NAMALWA (cell line): ENCODE data around the gene CYB561D2.
"Not testable (repeated sequence)": the region's sequence is repeated elsewhere in the genome, so short reads cannot be mapped to it uniquely, and the experiment has no call there.

Experiments used
- DNase-seq: peaks from one replicate; pipeline ENCODE4 v3.0.0-alpha.2; 2015; ENCODE audit warnings: low spot score

The CYB561D2 gene, protein sequence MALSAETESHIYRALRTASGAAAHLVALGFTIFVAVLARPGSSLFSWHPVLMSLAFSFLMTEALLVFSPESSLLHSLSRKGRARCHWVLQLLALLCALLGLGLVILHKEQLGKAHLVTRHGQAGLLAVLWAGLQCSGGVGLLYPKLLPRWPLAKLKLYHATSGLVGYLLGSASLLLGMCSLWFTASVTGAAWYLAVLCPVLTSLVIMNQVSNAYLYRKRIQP

DNA sequence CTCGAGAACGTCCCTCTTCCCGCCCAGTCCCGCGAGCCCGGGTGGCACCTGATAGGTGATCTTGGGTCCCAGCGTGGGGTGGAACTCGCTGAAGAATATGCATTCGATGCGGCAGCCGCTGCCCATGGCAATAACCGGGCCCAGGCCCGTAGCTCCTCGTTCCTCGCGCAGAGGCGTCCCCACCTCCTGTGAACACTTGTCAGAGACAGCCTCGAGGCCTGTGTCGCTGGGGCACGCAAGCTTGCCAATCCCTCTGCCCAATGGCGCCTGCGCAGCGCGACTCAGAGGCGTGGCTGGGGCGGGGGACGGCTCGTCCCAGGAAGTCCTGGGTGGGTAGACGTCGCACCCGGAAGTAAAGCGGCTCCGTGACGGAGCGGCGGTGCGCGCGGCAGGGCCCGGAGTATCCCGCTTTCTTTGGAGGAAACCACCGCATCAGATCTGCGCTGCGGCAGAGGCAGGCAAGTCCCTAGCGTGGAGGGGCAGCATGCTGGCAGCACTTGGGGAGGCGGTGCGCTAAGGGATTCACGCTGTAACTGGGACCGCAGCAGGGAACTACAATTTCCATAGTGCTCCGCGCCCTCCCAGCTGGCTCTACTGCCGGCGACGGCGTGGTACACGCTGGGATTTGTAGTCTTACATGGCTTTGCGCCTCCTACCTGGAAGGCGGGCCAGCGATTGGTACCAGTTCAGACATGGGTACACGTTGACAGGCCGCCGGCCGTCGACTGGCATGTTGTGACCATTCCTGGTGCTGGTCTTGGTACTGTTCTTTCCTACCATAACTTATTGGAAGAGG is at the start of gene CYB561D2, which contains the start of gene NPRL2:
Gene CYB561D2 (plus strand): TSS at position 336 of the 796 bp plus-strand sequence. CDS start 572 bp downstream, outside the sequence.
Gene NPRL2 (minus strand): TSS at position 249 of the 796 bp plus-strand sequence. CDS start 123 bp downstream, at position 126.
- DNase-seq = peak; percentile 91

DNA sequence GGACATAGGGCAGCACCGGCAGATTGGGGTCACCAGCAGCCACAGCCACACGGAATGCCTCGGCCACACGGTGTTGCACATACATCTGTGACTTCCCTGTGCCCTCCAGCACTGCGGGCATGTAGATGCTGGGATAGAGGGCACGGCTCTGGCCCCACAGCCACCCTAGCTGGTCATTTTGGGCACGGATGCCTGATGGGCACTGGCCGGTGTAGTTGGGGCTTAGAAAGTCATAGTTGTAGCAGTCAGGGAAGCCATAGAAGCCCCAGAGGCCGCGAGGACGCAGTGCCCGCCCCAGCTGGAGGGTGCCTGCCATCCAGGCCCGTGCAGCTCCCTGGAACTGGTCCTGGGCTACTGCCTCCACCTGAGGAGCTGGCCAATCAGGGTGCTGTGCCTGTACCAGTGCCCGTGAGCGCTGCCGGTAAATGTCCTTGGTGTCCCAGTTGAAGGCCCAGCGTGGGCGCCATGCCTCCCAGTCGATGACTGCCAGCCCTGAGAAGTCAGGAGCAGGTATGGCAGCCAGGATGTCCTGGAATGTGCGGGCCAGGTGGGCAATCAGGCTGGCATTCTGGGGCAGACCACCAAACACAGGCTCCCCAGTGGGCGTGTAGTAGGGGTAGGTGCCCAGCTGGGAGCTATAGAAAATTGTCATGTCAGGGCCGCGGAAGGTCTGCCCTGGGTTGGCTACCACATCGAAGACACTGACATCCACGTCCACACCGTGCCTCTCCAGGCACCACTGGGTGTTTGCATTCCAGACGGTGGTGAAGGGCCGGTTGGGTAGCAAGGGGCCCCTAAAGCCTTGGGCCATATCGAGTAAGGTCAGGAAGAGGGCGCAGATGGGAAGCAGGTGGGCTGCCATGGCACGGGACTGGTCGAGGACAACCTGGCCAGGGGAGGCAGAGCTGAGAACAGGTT is 48.3 kb upstream of the CYB561D2 start:
- no peak for DNase-seq

DNA sequence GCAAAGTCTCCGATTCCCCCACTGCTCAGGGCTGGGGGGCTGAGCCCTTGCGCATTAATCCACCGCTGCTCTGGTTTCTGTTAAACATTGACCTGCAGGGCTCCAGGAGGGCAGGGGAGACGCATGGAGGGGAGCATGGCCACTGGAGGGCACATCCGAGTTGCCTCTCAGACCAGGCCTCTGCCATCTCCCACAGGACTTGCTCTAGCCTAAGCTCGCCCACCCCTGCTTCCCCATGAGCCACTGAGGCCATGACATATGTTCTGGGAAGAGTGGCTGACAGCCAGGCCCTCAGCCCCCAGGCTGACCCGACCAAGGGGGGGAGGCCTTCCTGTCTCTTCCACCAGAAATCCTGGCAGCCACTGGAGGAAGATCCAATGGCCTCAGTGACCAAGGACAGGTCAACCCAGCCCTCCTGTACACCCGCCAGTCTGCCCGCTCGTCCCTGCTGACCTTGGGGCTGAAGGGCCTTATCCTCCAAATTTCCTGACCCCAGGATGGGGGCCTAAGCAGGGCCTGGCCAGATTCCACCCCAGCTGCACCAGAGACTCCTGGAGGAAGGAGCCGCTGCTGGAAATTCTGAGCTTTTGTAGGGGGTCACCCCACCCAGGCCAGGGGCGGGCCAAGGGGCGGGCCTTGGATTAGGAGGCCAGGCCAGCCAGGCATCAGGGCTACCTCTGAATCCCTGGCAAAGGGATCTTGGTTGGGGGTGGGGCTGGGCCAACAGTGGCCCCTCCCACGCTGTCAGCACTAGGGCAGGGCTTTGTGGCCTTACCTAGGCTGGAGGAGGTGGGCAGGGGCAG is 47.4 kb upstream of the CYB561D2 start, which contains the start of gene HYAL1:
Gene HYAL1 (minus strand): TSS at position 562 of the 803 bp plus-strand sequence. CDS start 618 bp downstream, outside the sequence.
- no peak for DNase-seq

DNA sequence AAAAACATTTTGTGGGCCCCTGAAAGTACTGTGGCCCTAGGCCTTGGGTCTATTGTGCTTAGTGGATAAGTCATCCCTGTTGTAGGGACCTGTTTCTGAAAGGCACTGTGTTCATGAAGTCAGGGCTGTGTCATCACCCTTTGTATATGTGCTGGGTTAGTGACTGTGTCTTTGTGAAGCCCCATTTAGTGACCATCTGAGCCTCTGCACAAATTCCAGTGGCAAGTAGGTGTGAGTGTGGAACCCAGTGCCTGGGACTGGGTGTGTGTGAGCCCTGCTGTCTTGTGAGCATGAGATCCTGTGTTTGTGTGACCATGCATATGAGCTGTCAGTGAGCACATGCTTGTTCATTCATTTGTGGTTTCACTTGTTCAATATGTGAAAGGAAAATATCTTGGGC is 46.1 kb upstream of the CYB561D2 start:
- DNase-seq = no peak

DNA sequence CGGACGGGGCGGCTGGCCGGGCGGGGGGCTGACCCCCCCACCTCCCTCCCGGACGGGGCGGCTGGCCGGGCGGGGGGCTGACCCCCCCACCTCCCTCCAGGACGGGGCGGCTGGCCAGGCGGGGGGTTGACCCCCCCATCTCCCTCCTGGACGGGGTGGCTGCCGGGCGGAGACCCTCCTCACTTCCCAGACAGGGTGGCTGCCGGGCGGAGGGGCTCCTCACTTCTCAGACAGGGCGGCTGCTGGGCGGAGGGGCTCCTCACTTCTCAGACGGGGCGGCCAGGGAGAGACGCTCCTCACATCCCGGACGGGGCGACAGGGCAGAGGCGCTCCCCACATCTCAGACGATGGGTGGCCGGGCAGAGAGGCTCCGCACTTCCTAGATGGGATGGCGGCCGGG is 38.6 kb upstream of the CYB561D2 start:
- not testable (repeated sequence) for DNase-seq

DNA sequence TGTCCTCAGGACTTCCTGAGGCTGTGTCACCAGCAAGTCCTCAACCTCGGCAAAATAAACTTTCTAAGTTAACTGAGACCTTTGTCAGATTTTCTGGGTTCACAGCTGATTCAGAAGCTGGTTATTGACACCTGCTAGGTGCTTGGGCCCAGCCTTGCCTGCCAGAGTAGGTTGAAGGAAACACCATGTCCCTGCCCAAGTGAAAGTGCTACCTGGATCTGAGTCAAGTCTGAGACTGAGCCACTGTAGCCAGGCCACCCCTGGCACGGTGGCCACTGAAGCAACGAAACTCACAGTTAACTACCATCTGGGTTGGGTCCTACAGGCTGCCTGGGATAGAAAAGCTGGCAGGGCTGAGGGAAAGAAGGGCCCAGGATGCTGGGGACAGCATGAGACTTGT is 36.3 kb upstream of the CYB561D2 start:
- DNase-seq = no peak

DNA sequence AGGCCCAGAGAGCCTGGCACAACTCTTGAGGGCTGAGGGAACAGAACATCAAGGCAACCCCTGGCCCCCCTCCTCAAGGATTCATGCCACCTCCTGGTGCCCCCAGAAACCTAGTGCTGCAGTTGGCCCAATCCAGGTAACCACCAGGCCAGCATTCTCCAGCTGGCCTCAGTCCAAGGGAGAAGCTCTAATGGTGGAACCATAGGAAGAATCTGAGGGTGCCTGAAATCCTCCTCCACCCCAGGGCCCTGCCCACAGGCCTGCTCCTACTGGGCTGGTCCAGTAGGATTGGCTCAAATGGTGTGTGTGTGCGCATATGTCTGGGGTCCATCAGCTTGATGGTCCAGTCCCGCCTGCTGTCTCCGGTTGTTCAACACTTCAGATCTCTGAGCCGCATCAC is 35.8 kb upstream of the CYB561D2 start:
- no peak for DNase-seq

DNA sequence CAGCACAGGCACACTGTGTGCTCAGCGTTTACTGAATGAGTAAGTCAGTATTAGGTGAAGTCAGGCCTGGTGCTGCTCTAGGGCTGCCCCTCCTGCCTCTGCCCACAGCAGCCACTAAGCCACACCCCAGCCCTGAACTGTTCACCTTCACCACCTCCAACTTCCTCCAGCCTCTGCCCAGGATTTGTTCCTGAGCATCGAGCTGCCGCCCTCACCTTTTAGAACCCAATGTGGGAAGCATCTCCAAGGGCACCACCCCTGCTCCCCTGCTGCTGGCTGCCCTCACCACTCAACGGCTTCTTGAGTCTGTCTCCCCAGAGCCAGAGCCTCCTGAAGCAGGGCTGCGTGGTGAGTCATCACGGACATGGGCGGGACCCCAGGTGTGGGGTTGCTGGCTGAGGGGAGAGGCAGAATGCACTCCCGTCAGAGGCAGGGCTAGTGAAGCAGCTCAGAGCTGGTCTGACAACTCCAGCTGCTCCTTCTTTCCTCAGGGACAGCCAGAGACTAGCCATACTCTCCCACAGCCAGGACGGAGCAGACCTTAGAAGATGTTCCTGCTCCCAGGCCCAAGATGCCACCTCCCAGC is 33.9 kb upstream of the CYB561D2 start:
- DNase-seq = peak; percentile 28

DNA sequence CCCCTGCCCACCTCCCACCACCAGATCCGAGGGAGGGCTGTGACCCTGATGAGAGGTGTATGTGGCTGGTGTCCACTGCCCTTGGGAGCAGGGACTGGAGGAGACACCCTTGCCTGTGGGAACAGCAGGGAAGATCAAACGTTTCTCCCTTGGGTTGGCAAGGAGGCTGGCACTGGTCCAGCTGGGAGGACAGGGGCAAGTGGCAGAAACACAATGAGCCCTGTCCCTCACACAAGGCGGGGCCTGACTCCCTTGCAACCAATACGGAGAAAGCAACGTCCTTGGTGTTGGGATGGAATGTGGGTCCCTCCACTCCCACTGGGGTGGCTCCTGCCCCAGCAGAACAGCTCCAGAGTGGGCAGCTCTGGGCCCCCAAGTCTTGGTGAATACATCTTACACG is 33.4 kb upstream of the CYB561D2 start:
- DNase-seq = no peak

DNA sequence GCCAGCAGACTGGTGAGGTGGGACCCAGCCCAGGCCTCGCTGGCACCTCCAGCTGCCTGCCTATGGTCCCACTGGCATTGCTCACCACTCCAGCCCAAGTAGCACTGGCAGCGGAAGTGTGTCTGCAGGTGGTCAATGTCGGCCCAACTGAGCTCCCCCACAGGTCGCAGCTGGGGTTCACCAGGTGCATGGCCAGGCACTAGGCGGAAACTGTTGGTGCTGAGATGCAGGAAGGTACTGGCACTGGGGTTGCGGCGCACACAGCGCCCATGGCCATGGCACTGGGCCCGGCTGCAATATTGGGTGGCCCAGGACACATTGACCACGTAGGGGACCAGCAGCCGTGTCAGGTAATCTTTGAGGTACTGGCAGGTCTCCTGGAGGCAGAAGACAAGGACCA is 32.5 kb upstream of the CYB561D2 start:
- no peak for DNase-seq

DNA sequence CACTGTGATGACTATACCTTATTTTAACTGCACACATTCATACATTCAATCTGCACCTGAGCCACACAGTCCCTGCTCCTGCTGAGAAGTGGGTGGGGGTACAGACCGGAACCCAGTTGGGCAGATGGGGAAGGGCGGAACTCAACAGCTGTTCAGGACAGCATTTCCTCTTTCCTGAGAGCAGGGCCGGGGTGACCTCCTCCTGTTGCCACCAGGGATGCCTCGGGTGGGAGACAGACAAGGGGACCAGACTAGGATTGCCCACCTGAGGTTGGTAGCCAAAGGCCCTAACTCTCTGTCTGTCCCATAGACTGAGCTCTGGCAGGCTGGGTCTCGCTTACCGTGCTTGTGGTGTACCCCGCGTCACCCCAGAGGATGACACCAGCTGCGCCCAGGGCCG is 32.0 kb upstream of the CYB561D2 start:
- DNase-seq = no peak

DNA sequence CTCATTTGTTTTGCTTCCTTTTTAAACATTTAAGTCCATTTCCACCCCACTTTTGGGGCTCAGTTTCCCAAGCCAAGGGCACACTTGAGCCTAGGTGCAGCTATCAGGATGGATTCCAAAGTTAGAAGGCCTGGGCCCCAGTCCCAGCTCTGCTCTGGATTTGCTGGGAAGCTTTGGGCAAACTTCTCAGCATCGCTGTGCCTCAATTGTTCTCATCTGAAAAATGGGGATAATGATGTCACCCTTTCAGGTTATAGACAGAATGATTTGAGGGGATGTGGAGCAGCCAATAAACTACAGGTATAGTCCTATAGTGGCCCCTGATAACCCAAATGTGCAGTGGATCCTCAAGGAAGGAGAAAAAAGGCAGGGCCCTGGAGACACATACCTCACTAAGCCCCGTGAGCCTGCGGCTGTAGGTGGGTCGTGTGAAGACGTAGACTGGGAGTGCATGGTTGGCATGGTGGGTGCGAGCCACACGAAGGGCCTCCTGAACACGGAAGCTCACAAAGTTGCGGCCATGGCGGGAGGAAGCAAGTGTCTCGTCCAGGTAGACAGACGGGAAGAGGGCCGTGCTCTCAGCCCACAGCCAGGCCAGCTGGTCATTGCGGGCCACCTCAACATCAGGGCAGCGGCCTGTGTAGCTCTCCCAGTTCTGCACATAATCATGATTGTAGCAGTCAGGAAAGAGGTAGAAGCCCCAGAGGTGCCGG is 31.3 kb upstream of the CYB561D2 start:
- DNase-seq = no peak

DNA sequence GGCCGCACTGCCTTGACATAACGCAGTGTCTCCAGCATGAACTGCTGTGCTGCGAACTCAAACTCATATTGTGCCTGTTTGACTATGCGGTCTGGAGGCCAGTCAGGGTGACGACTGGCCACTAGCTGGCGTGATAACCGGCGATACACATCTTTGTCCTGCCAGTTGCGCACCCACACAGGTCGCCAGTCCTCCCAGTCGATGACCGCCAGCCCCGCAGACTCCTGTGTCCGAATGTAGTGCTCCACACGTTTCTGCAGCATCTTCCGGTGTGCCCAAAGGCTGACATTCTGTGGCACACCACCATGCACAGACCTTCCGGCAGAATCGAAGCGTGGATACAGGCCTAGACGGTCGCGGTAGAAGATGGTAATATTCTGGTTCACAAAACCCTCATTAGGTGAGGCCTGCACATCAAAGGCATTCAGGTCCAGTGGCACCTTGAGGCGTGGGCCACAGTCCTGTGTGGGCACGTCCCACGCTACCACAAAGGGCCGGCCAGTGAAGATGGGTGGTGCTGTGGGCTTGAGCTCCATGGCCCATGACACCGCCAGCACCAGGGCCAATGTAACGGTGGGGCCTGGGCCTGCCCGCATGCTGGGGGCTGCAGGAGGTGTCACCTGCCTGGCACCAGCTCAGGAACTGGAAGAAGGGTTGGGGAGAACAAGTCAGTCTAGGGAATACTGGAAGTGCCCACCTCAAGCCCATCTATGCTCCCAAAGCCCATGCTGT is 30.6 kb upstream of the CYB561D2 start:
- DNase-seq = no peak

DNA sequence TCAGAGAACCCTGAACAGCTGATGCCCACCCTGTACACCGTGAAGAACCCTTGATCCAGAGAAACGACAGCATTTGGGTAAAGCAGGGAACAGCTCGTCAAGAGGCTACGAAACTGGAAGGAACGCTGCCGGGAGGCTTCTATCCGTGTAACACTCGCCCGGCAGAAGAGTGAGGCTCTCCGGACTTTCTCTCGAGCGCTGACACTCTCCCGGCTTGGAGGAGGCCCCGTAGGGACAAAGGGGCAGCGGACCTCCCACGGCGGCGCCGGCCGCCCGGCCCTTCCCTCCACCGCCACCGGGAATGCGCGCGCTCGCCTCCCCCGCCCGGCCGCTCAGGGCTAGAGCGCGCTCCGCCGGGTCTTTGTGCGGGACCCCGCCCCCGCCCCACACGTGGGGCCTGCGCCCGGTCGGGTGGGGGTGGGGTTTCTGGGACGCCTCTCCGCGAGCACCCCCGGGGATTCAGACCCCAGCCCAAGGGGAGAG is 29.8 kb upstream of the CYB561D2 start:
- peak; percentile 35 for DNase-seq

DNA sequence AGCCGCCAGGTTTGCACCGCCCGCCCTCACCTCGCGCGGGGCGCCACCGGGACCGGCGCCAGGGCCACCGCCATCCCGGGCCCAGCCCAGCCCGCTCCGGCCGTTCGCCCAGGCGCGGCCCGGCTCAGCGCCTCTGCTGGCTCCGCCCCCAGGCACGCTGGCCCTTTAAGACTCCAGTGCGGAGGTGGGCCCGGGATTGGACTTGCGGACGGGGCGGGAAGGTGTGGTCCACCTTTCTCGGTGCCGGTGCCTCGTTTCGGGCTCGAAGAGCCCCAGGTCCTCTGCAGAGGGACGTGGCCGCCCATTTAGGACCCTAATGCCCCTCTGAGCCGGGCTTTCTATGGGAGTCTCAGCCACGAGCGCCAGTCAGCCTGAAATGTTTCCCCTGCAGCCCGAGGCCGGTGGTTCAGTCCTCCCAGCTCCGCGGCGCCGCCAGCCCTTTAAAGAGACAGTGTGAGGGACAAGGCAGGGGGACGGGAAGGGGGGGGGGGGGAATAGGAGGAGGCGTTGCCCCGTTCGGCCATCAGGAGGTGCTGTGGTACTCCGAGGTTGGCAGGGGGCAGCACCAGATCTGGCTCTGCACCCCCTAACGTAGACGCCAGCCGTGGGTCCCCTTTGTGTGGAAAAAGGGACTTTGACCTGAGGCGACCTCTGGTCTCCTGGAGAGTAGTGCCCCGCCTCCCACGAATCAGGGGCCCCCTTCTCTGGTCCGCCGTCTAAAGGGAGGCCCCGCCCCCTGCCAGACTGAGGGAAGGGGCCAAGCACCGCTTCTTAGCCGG is 29.1 kb upstream of the CYB561D2 start:
- peak; percentile 77 for DNase-seq

DNA sequence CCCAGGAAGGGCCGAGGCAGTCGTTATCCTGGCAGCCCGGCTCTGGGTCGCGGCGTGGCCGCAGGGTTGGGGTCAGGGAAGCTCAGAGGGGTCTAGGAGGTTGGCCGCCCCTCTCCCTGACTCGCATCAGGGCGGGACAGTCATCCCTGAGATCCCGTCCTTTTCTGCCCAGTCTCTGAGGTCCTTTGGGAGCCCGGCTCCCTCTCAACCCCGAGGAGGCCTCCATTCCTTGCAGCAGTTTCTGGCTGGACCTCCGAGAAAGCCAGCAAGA is 28.6 kb upstream of the CYB561D2 start:
- DNase-seq = no peak

DNA sequence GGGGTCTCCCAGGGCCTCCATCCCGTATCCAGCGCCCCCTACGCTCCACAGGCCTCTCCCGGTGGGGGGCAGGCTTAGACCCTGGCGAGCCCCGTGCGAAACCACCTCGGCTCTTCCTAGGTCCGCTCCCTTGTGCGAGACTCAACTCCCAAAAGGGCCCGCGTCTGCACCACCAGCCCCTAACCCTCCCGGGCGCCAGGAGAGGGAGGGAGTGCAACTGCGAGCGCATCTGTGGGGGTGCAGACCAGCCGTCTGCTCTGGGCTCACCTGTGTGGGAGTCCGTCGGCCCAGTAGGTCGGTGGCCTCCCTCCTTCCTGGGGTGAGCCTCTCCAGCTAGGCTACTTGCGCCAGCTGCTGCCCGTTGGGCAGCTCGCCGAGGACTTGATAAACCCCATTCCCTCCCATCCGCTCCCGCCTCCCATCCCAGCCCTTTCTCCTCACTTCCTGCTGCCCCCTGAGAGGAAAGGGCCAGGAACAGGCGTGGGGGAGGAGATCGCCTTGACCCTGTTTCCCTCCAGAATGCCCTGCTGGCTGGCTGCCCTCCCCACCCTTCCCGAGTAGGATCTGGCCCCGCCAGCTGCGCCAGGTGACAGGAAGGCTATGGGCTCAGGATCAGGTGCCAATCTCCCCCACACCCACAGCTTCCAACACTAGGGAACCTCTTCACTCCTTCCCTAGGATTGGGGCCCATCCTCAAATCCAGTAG is 28.1 kb upstream of the CYB561D2 start, which contains the start of gene HYAL2:
Gene HYAL2 (minus strand): TSS at position 360 of the 706 bp plus-strand sequence. CDS start 2,256 bp downstream, outside the sequence.
- DNase-seq = no peak

DNA sequence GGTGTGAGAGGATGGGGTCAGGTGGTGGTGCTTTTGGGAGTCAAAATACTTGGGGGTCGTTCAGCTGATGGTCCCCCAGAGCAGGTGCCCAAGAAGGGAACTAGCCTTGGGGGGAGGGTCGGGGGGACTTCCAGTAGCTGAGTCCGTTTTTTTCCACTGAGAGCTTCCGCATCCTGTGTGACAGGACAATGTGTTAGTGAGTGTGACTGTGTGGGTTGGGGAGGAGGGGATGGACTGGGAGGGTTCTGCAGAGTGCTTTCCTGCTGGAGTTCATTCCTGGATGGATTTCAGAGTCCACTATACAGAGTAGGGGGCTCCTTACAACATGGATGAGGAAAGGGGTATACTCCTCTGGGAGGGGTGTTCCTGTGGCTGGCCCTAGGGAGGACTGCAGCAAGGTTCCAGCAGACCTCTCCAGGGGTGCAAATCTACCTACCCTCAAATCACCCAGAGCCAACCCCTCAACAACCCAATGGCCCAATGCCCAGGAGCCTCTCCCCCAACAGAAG is 27.5 kb upstream of the CYB561D2 start:
- no peak for DNase-seq
